ENCODE measurements around the gene XPO4.
A peak's percentile ranks its signal among the peaks of the same experiment; 100 is the strongest.

XPO4 gene

GRCh38 chr13:20773194-20774080 is 129.1 kb downstream of the XPO4 start, which contains the start of gene EEF1AKMT1:
EEF1AKMT1 (minus strand) TSS chr13:20773961; CDS start chr13:20757598, 16,363 bp downstream.
- peaks cover 5 to 15% (median 14%) of the 10 kb centered on the region in 4 experiments for H3K4me1 ChIP-seq (ENCODE audit: control extremely low read depth in 1 of 4, control insufficient read depth in 4 of 4, insufficient read depth in 4 of 4, low read length in 3 of 4)
- peak; percentile 92 to 96 (median 94) for DNase-seq
- peak within 1 kb of the TSS; percentile 43 to 89 for H3K27ac ChIP-seq (ENCODE audit: insufficient read depth in 1 of 2, low read depth in 1 of 2, low read length in 2 of 2, poor library complexity in 1 of 2, severe bottlenecking in 2 of 2)
- POLR2A ChIA-PET, result interaction anchor here (0.7 kb wide), 1 partner anchor 144 kb away, joined by 3 read pairs; no protein-coding TSS in a partner anchor
- peaks cover 0 to 23% (median 11%) of the 10 kb centered on the region in 4 experiments for H3K36me3 ChIP-seq (ENCODE audit: control insufficient read depth in 4 of 4, insufficient read depth in 4 of 4, low read length in 3 of 4)
- CTCF ChIA-PET, result no interaction called here
- peaks cover 3 to 26% (median 11%) of the 10 kb centered on the region in 5 experiments for H3K9me3 ChIP-seq (ENCODE audit: control extremely low read depth in 1 of 5, control insufficient read depth in 4 of 5, insufficient read depth in 2 of 5, low read depth in 1 of 5, low read length in 4 of 5)
- H3K27me3 ChIP-seq (replicated peaks in 2 of 5; ENCODE audit: control insufficient read depth in 4 of 5, insufficient read depth in 5 of 5, low read length in 4 of 5), result no peaks in the 10 kb centered on the region
- under 1% methylated on average over 58 of the region's 72 CpGs for WGBS (ENCODE audit: insufficient coverage)
- H3K4me3 ChIP-seq (ENCODE audit: control insufficient read depth in 1 of 7, extremely low read depth in 1 of 7, insufficient read depth in 4 of 7, low read depth in 2 of 7, low read length in 6 of 7), result peak within 1 kb of the TSS; percentile 43 to 85 (median 75)

GRCh38 chr13:20772401-20773131 is 130.0 kb downstream of the XPO4 start:
- H3K4me3 ChIP-seq (ENCODE audit: control insufficient read depth in 1 of 7, extremely low read depth in 1 of 7, insufficient read depth in 4 of 7, low read depth in 2 of 7, low read length in 6 of 7), result peak overlapping the region in 5 of 7 experiments; percentile 72 to 85 (median 77)
- POLR2A ChIA-PET, result no interaction called here
- peaks cover 5 to 35% (median 12%) of the 10 kb centered on the region in 5 experiments for H3K9me3 ChIP-seq (ENCODE audit: control extremely low read depth in 1 of 5, control insufficient read depth in 4 of 5, insufficient read depth in 2 of 5, low read depth in 1 of 5, low read length in 4 of 5)
- DNase-seq, result no peak
- peaks cover 0 to 23% (median 11%) of the 10 kb centered on the region in 4 experiments for H3K36me3 ChIP-seq (ENCODE audit: control insufficient read depth in 4 of 4, insufficient read depth in 4 of 4, low read length in 3 of 4)
- H3K27ac ChIP-seq (ENCODE audit: insufficient read depth in 1 of 2, low read depth in 1 of 2, low read length in 2 of 2, poor library complexity in 1 of 2, severe bottlenecking in 2 of 2), result peak overlapping the region in 1 of 2 experiments; percentile 89
- peaks cover 5 to 15% (median 14%) of the 10 kb centered on the region in 4 experiments for H3K4me1 ChIP-seq (ENCODE audit: control extremely low read depth in 1 of 4, control insufficient read depth in 4 of 4, insufficient read depth in 4 of 4, low read length in 3 of 4)
- H3K27me3 ChIP-seq (replicated peaks in 2 of 5; ENCODE audit: control insufficient read depth in 4 of 5, insufficient read depth in 5 of 5, low read length in 4 of 5), result no peaks in the 10 kb centered on the region
- 93% methylated on average over 10 of the region's 10 CpGs for WGBS (ENCODE audit: insufficient coverage)
- CTCF ChIA-PET, result interaction anchor here (0.8 to 1.2 kb wide), 3 partner anchors 26 to 61 kb away, joined by 3 read pairs; no protein-coding TSS in a partner anchor

GRCh38 chr13:20769834-20770233 is 132.7 kb downstream of the XPO4 start:
- ChIA-PET CTCF (no interaction called here), POLR2A (no interaction called here)
- no peaks in the 10 kb centered on the region for H3K27me3 ChIP-seq (replicated peaks in 2 of 5; ENCODE audit: control insufficient read depth in 4 of 5, insufficient read depth in 5 of 5, low read length in 4 of 5)
- WGBS (ENCODE audit: insufficient coverage), result no CpG with 5 or more reads among the region's 1 CpG
- DNase-seq, result peak in 1 of 3 donors; percentile 12
- H3K4me1 ChIP-seq (ENCODE audit: control extremely low read depth in 1 of 4, control insufficient read depth in 4 of 4, insufficient read depth in 4 of 4, low read length in 3 of 4), result peaks cover 5 to 15% (median 14%) of the 10 kb centered on the region in 4 experiments
- peaks cover 0 to 23% (median 9%) of the 10 kb centered on the region in 4 experiments for H3K36me3 ChIP-seq (ENCODE audit: control insufficient read depth in 4 of 4, insufficient read depth in 4 of 4, low read length in 3 of 4)
- H3K9me3 ChIP-seq (ENCODE audit: control extremely low read depth in 1 of 5, control insufficient read depth in 4 of 5, insufficient read depth in 2 of 5, low read depth in 1 of 5, low read length in 4 of 5), result peaks cover 7 to 43% (median 12%) of the 10 kb centered on the region in 5 experiments
- no peak overlapping the region for H3K4me3 ChIP-seq (ENCODE audit: control insufficient read depth in 1 of 7, extremely low read depth in 1 of 7, insufficient read depth in 4 of 7, low read depth in 2 of 7, low read length in 6 of 7)
- H3K27ac ChIP-seq (ENCODE audit: insufficient read depth in 1 of 2, low read depth in 1 of 2, low read length in 2 of 2, poor library complexity in 1 of 2, severe bottlenecking in 2 of 2), result no peak overlapping the region

- H3K27me3 ChIP-seq (replicated peaks in 2 of 5; ENCODE audit: control insufficient read depth in 4 of 5, insufficient read depth in 5 of 5, low read length in 4 of 5), result no peaks in the 10 kb centered on the region
- 100% methylated on average over 1 of the region's 2 CpGs for WGBS (ENCODE audit: insufficient coverage)
- no peak overlapping the region for H3K27ac ChIP-seq (ENCODE audit: insufficient read depth in 1 of 2, low read depth in 1 of 2, low read length in 2 of 2, poor library complexity in 1 of 2, severe bottlenecking in 2 of 2)
- ChIA-PET CTCF (interaction anchor here (1.4 kb wide), 1 partner anchor 15 kb away, joined by 3 read pairs; no protein-coding TSS in a partner anchor), POLR2A (interaction anchor here (0.6 kb wide), 1 partner anchor 36 kb away, joined by 4 read pairs; no protein-coding TSS in a partner anchor)
- peaks cover 0 to 23% (median 9%) of the 10 kb centered on the region in 4 experiments for H3K36me3 ChIP-seq (ENCODE audit: control insufficient read depth in 4 of 4, insufficient read depth in 4 of 4, low read length in 3 of 4)
- peaks cover 7 to 43% (median 12%) of the 10 kb centered on the region in 5 experiments for H3K9me3 ChIP-seq (ENCODE audit: control extremely low read depth in 1 of 5, control insufficient read depth in 4 of 5, insufficient read depth in 2 of 5, low read depth in 1 of 5, low read length in 4 of 5)
- H3K4me3 ChIP-seq (ENCODE audit: control insufficient read depth in 1 of 7, extremely low read depth in 1 of 7, insufficient read depth in 4 of 7, low read depth in 2 of 7, low read length in 6 of 7), result peak overlapping the region in 1 of 7 experiments; percentile 24
- peak in 2 of 3 donors; percentile 63 to 81 for DNase-seq
- peaks cover 5 to 15% (median 14%) of the 10 kb centered on the region in 4 experiments for H3K4me1 ChIP-seq (ENCODE audit: control extremely low read depth in 1 of 4, control insufficient read depth in 4 of 4, insufficient read depth in 4 of 4, low read length in 3 of 4)
These were observed 133.5 kb downstream of the XPO4 start for GRCh38 chr13:20769091-20769490.

- peaks cover 7 to 43% (median 12%) of the 10 kb centered on the region in 5 experiments for H3K9me3 ChIP-seq (ENCODE audit: control extremely low read depth in 1 of 5, control insufficient read depth in 4 of 5, insufficient read depth in 2 of 5, low read depth in 1 of 5, low read length in 4 of 5)
- H3K4me3 ChIP-seq (ENCODE audit: control insufficient read depth in 1 of 7, extremely low read depth in 1 of 7, insufficient read depth in 4 of 7, low read depth in 2 of 7, low read length in 6 of 7), result no peak overlapping the region
- no peak overlapping the region for H3K27ac ChIP-seq (ENCODE audit: insufficient read depth in 1 of 2, low read depth in 1 of 2, low read length in 2 of 2, poor library complexity in 1 of 2, severe bottlenecking in 2 of 2)
- H3K4me1 ChIP-seq (ENCODE audit: control extremely low read depth in 1 of 4, control insufficient read depth in 4 of 4, insufficient read depth in 4 of 4, low read length in 3 of 4), result peaks cover 0 to 4% (median 2%) of the 10 kb centered on the region in 4 experiments
- ChIA-PET POLR2A (no interaction called here), CTCF (interaction anchor here (1.0 to 1.6 kb wide), 3 partner anchors 9 to 62 kb away, joined by 3 read pairs; no protein-coding TSS in a partner anchor)
- DNase-seq, result peak in 1 of 3 donors; percentile 22
- H3K27me3 ChIP-seq (replicated peaks in 2 of 5; ENCODE audit: control insufficient read depth in 4 of 5, insufficient read depth in 5 of 5, low read length in 4 of 5), result no peaks in the 10 kb centered on the region
- H3K36me3 ChIP-seq (ENCODE audit: control insufficient read depth in 4 of 4, insufficient read depth in 4 of 4, low read length in 3 of 4), result peaks cover 0 to 23% (median 9%) of the 10 kb centered on the region in 4 experiments
- WGBS (ENCODE audit: insufficient coverage), result no CpG with 5 or more reads among the region's 2 CpGs
These were observed 135.1 kb downstream of the XPO4 start for GRCh38 chr13:20767309-20767943.

GRCh38 chr13:20760872-20761271 is 141.7 kb downstream of the XPO4 start:
- ChIA-PET POLR2A (no interaction called here), CTCF (interaction anchor here (0.6 kb wide), 1 partner anchor 580 kb away, joined by 3 read pairs; no protein-coding TSS in a partner anchor)
- DNase-seq, result no peak
- Histone ChIP-seq H3K9me3 (ENCODE audit: control extremely low read depth in 1 of 5, control insufficient read depth in 4 of 5, insufficient read depth in 2 of 5, low read depth in 1 of 5, low read length in 4 of 5) (peaks cover 3 to 27% (median 9%) of the 10 kb centered on the region in 5 experiments), H3K4me1 (ENCODE audit: control extremely low read depth in 1 of 4, control insufficient read depth in 4 of 4, insufficient read depth in 4 of 4, low read length in 3 of 4) (no peaks in the 10 kb centered on the region), H3K36me3 (ENCODE audit: control insufficient read depth in 4 of 4, insufficient read depth in 4 of 4, low read length in 3 of 4) (peaks cover 0 to 14% (median 6%) of the 10 kb centered on the region in 4 experiments), H3K4me3 (ENCODE audit: control insufficient read depth in 1 of 7, extremely low read depth in 1 of 7, insufficient read depth in 4 of 7, low read depth in 2 of 7, low read length in 6 of 7) (no peak overlapping the region), H3K27me3 (replicated peaks in 2 of 5; ENCODE audit: control insufficient read depth in 4 of 5, insufficient read depth in 5 of 5, low read length in 4 of 5) (no peaks in the 10 kb centered on the region), H3K27ac (ENCODE audit: insufficient read depth in 1 of 2, low read depth in 1 of 2, low read length in 2 of 2, poor library complexity in 1 of 2, severe bottlenecking in 2 of 2) (no peak overlapping the region)
- WGBS (ENCODE audit: insufficient coverage), result no CpG with 5 or more reads among the region's 3 CpGs
